Sigmoid colon (tissue), 7 donors: ENCODE data around the gene PHAF1. TPM values are rescaled to one million over a fixed set of nuclear protein-coding genes. Genes with fewer than 3 reads are reported as not detected.

Experiments used
- DNase-seq: peaks from one replicate; pipeline ENCODE4 v3.0.0-alpha.2; 2019
- H3K27ac ChIP-seq, 4 donors: fragments of 200-600 bp; sonication (generic); one replicate each; pipeline ENCODE4 v1.5.1; 2016 to 2019; ENCODE audit warnings: mild to moderate bottlenecking in 1 of 4
- H3K27me3 ChIP-seq, 3 donors: fragments of 200-600 bp; sonication (generic); one replicate each; pipeline ENCODE4 v1.5.1; 2019; ENCODE audit warnings: mild to moderate bottlenecking in 1 of 3
- H3K36me3 ChIP-seq, 4 donors: fragments of 200-600 bp; sonication (generic); one replicate each; pipeline ENCODE4 v1.5.1; 2016 to 2019
- H3K4me1 ChIP-seq, 4 donors: fragments of 200-600 bp; sonication (generic); one replicate each; pipeline ENCODE4 v1.5.1; 2017 to 2019
- H3K4me3 ChIP-seq, 4 donors: fragments of 200-600 bp; sonication (generic); one replicate each; pipeline ENCODE4 v1.5.1; 2017 to 2019; ENCODE audit warnings: mild to moderate bottlenecking in 2 of 4, moderate library complexity in 1 of 4
- H3K9me3 ChIP-seq, 4 donors: fragments of 200-600 bp in 3 of 4; sonication (generic) in 3 of 4; one replicate each; pipeline versions ENCODE4 v1.5.1 to v1.6.1; 2013 to 2019
- EP300 ChIP-seq, 4 donors: sonication (generic); formaldehyde crosslinking; IDR thresholded peaks; one replicate each; pipeline ENCODE4 v1.6.1; 2017; ENCODE audit warnings: antibody characterized with exemption in 4 of 4
- POLR2A ChIP-seq, 2 donors: fragments of 450-650 bp; IDR thresholded peaks; one replicate each; pipeline ENCODE4 v1.6.1; 2016; ENCODE audit warnings: antibody characterized with exemption in 2 of 2, mild to moderate bottlenecking in 2 of 2, moderate library complexity in 2 of 2
- POLR2AphosphoS5 ChIP-seq, 4 donors: sonication (generic); formaldehyde crosslinking; IDR thresholded peaks; one replicate each; pipeline ENCODE4 v1.6.1; 2017; ENCODE audit warnings: antibody characterized with exemption in 4 of 4
- WGBS, 2 donors: extraction: QIAGEN DNeasy Blood & Tissue Kit; methylation state at CpG; one replicate each; pipeline ENCODE4 v1.1.7; 2013; 5-methylcytosine and 5-hydroxymethylcytosine counted together
- intact Hi-C: fragments of 100-400 bp; cut with DNase I; formaldehyde crosslinking; loops from one replicate; pipeline ENCODE4 v1.15.1; 2023
- polyA plus RNA-seq, 3 donors: library from polyadenylated mRNA; stranded (reverse); fragments of 200-250 nt; gene quantifications; one replicate each; pipeline ENCODE4 v1.2.3, GENCODE V29; 2013
- total RNA-seq, 4 donors: library from RNA; depleted of rRNA; stranded (reverse); fragments of >200 nt; gene quantifications; one replicate each; pipeline ENCODE4 v1.1.0, GENCODE V29; 2016
- TF ChIP-seq, protein P1 (sequence below), 4 experiments: fragments of 450-650 bp in 3 of 4; fragments of 200-600 bp in 1 of 4; IDR thresholded peaks; one replicate each; pipeline ENCODE4 v1.5.1; 2016 to 2019; ENCODE audit warnings: antibody characterized with exemption in 4 of 4, mild to moderate bottlenecking in 3 of 4, moderate library complexity in 2 of 4
- donor health status: healthy with polysubstance abuse.
- donor health status: Bipolar disorder and iron deficiency.
- donor health status: healthy.

Gene PHAF1
- total and polyA plus RNA-seq, 7 donors: 8.9 to 16.3 (median 11.4) TPM

DNA sequence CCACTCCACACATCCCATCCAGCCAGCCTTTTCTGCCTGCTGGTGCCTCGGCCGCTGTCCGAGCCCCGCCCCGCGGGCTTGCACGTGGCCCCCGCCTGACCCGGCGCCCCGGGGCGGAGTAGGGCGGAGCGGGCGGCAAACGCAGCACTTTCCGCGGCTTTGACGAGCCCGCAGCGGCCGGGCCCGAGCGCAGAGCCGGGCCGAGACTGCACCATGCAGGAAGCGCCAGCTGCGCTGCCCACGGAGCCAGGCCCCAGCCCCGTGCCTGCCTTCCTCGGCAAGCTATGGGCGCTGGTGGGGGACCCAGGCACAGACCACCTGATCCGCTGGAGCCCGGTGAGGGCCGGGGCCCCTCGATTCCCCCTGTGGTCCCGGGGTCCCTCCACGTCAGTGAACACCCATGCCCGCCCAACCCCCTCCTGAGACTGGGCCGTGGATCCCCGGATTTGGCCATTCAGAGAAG is 54.9 kb downstream of the PHAF1 start, which contains the start of gene HSF4:
Gene HSF4, plus strand, starts transcription at position 147 of the 463 bp plus-strand sequence. Its CDS starts 67 bp downstream, at position 214.
- intact Hi-C loops: no loop called here

DNA sequence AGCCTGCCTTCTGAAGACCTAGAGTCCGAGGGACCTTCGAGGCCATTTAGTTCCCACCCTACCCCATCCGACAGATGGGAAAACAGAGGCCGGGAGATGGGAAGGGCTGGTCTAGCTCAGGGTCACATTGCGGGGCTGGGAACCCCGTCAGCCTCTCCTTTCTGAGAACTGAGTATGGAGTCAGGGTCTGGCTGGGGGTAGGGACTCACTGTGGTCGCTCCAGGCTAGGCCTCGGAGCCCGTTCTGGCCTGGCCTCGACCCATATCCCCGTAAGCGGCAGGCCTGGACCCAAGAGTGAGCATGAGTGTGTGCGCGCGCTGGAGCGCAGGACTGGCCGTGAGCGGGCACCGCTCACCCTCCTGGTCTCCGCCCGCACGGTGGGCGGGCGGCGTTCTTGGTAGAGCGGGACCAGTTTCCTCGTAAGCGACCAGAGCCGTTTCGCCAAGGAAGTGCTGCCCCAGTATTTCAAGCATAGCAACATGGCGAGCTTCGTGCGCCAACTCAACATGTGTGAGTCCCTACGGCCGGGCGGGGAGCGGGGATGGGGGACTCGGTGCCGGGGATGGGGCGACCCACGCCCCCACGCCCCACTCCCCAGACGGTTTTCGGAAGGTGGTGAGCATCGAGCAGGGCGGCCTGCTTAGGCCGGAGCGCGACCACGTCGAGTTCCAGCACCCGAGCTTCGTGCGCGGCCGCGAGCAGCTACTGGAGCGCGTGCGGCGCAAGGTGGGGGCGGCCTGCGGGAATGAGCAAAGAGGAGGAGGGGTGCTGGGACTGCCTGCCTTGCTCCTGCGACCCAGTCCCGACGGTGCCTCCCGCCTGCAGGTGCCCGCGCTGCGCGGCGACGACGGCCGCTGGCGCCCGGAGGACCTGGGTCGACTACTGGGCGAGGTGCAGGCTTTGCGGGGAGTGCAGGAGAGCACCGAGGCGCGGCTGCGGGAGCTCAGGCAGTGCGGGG is 55.7 kb downstream of the PHAF1 start:
- H3K4me3 ChIP-seq: peak overlapping the region in 3 of 4 donors; percentile 35 to 47 (median 43)
- WGBS, 2 donors: 8% methylated on average over 85 of the region's 85 CpGs
- intact Hi-C loops: no loop called here
- H3K27me3 ChIP-seq: peaks cover 34 to 58% (median 46%) of the 10 kb centered on the region in 3 donors
- peak overlapping the region; percentile 68 to 88 (median 71) for H3K27ac ChIP-seq
- H3K36me3 ChIP-seq: no peaks in the 10 kb centered on the region
- no peak for DNase-seq
- H3K9me3 ChIP-seq: no peaks in the 10 kb centered on the region
- H3K4me1 ChIP-seq: peaks cover 0 to 76% (median 74%) of the 10 kb centered on the region in 4 donors
- TF ChIP-seq POLR2AphosphoS5 (IDR thresholded peaks at IDR 0.05) (no peak), POLR2A (IDR thresholded peaks at IDR 0.05) (no peak), EP300 (IDR thresholded peaks at IDR 0.05) (no peak)
- TF ChIP-seq, protein P1, sequence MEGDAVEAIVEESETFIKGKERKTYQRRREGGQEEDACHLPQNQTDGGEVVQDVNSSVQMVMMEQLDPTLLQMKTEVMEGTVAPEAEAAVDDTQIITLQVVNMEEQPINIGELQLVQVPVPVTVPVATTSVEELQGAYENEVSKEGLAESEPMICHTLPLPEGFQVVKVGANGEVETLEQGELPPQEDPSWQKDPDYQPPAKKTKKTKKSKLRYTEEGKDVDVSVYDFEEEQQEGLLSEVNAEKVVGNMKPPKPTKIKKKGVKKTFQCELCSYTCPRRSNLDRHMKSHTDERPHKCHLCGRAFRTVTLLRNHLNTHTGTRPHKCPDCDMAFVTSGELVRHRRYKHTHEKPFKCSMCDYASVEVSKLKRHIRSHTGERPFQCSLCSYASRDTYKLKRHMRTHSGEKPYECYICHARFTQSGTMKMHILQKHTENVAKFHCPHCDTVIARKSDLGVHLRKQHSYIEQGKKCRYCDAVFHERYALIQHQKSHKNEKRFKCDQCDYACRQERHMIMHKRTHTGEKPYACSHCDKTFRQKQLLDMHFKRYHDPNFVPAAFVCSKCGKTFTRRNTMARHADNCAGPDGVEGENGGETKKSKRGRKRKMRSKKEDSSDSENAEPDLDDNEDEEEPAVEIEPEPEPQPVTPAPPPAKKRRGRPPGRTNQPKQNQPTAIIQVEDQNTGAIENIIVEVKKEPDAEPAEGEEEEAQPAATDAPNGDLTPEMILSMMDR (IDR thresholded peaks at IDR 0.05): no peak

More for the DNA sequence above, 54.9 kb downstream of the PHAF1 start, which contains the start of gene HSF4:
- peak; percentile 85 for DNase-seq
- H3K4me3 ChIP-seq: peak within 1 kb of the TSS; percentile 17 to 47 (median 39)
- H3K27ac ChIP-seq: peak within 1 kb of the TSS; percentile 68 to 88 (median 71)
- no peaks in the 10 kb centered on the region for H3K9me3 ChIP-seq
- H3K4me1 ChIP-seq: peaks cover 0 to 75% (median 72%) of the 10 kb centered on the region in 4 donors
- 2% methylated on average over 41 of the region's 41 CpGs for WGBS, 2 donors
- peaks cover 34 to 58% (median 46%) of the 10 kb centered on the region in 3 donors for H3K27me3 ChIP-seq
- no peaks in the 10 kb centered on the region for H3K36me3 ChIP-seq
- TF ChIP-seq POLR2A (IDR thresholded peaks at IDR 0.05) (peak in 1 of 2 donors; percentile 17), EP300 (IDR thresholded peaks at IDR 0.05) (no peak), POLR2AphosphoS5 (IDR thresholded peaks at IDR 0.05) (peak; percentile 29 to 68 (median 42))

DNA sequence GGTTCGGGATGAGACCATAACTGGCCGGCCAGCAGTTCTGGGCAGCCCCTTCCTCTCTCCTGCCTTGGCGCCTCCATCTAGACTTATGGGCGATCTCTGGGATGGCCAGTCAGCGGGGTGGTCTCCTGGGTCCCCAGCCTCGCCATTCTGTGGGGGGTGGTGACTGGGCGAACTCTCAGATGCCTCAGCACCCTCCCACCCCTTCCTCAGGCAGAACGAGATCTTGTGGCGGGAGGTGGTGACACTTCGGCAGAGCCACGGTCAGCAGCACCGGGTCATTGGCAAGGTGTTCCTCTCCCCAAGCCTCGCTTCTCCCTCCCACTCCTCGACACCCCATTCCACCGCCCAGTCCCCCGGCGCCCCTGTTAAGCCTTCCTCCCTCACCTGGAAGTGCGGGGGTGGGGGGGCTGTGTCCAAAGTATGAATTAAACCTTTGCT is 56.4 kb downstream of the PHAF1 start:
- intact Hi-C loops: no loop called here
- H3K4me1 ChIP-seq: peaks cover 0 to 77% (median 73%) of the 10 kb centered on the region in 4 donors
- 31 to 65% methylated on average over 18 of the region's 18 CpGs for WGBS, 2 donors
- TF ChIP-seq, protein P1 (IDR thresholded peaks at IDR 0.05): no peak
- TF ChIP-seq POLR2A (IDR thresholded peaks at IDR 0.05): no peak
- peak overlapping the region in 2 of 4 donors; percentile 6 to 88 for H3K27ac ChIP-seq
- H3K36me3 ChIP-seq: no peaks in the 10 kb centered on the region
- peak overlapping the region in 1 of 4 donors; percentile 47 for H3K4me3 ChIP-seq
- no peaks in the 10 kb centered on the region for H3K9me3 ChIP-seq
- peaks cover 34 to 53% (median 46%) of the 10 kb centered on the region in 3 donors for H3K27me3 ChIP-seq
- DNase-seq: no peak

DNA sequence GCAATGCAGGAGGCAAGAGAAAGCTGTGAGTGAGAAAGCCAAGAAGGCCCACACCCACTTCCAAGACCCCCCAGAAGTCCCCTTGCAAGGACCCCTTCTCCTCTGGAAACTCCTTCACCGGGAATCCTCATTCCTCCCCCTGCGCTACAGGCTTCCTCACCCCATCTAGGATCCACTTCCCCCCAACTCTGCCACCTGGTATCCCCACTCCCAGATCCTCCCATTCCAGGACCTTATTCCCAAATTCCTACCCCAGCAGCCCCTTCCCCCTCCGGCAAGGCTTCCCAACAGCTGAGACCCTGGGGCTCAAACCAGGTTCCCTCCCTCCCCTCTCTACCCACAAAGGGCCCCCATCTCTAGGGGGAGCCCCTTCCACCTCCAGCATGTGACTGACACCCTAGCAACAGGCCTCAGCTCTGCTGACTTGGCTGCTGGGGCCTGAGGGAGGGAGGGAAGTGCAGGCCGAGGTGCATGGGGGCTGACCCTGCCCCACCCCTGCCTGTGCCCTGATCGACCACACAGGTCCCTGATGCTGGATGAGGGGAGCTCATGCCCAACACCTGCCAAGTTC is 56.9 kb downstream of the PHAF1 start:
- no peak overlapping the region for H3K4me3 ChIP-seq
- DNase-seq: no peak
- intact Hi-C loops: no loop called here
- peaks cover 0 to 75% (median 72%) of the 10 kb centered on the region in 4 donors for H3K4me1 ChIP-seq
- H3K27me3 ChIP-seq: peaks cover 34 to 47% (median 43%) of the 10 kb centered on the region in 3 donors
- no peaks in the 10 kb centered on the region for H3K36me3 ChIP-seq
- H3K9me3 ChIP-seq: no peaks in the 10 kb centered on the region
- WGBS, 2 donors: 76 to 90% methylated on average over 5 of the region's 5 CpGs
- TF ChIP-seq EP300 (IDR thresholded peaks at IDR 0.05): no peak
- no peak for TF ChIP-seq POLR2AphosphoS5 (IDR thresholded peaks at IDR 0.05)
- TF ChIP-seq POLR2A (IDR thresholded peaks at IDR 0.05): no peak
- TF ChIP-seq, protein P1 (IDR thresholded peaks at IDR 0.05): no peak
- peak overlapping the region in 1 of 4 donors; percentile 88 for H3K27ac ChIP-seq
